GM12892 (cell line): ENCODE measurements around the gene ZMIZ1.

Experiments used
- POLR2A ChIP-seq: IDR thresholded peaks from 2 replicates; pipeline ENCODE4 v1.6.1; 2011; ENCODE audit warnings: low read depth, low read length, control low read depth
- POLR2AphosphoS5 ChIP-seq: IDR thresholded peaks from 2 replicates; pipeline ENCODE4 v1.6.1; 2011; ENCODE audit warnings: low read depth, low read length, control low read depth
- TAF1 ChIP-seq: IDR thresholded peaks from 2 replicates; pipeline ENCODE4 v1.6.1; 2011; ENCODE audit warnings: low read depth, mild to moderate bottlenecking, control low read depth, low read length, borderline replicate concordance

DNA sequence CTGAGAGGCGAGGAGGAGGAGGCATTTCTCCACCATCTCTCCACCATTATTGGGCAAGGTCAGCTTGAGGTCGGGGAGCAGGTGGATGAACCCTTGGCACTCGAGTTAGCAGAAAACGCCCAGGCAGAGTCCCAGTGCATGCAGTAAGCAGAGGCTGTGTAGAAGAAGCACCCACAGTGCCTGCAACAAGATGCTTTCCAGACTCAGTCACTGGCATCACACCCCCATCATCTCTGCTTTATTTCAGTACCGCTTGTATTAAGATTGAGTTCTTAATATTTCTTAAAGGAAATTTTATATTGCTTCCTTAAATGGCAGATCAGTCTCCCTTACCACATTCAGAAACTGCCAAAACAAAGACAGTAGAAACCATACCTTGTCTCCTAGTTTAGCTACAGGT is 156.2 kb downstream of the ZMIZ1 start:
- no peak for TF ChIP-seq POLR2A
- TF ChIP-seq POLR2AphosphoS5: no peak
- TF ChIP-seq TAF1: no peak
